Lower leg skin (tissue), 3 donors: ENCODE measurements around the gene RPP14.

Source experiments
- CTCF ChIP-seq, 3 donors: fragments of 450-650 bp; IDR thresholded peaks; one replicate each; pipeline ENCODE4 v1.5.1; 2016; ENCODE audit warnings: antibody characterized with exemption in 3 of 3, mild to moderate bottlenecking in 3 of 3, moderate library complexity in 2 of 3
- POLR2A ChIP-seq, 2 donors: fragments of 450-650 bp; IDR thresholded peaks; one replicate each; pipeline ENCODE4 v1.6.1; 2016 to 2017; ENCODE audit warnings: antibody characterized with exemption in 2 of 2, mild to moderate bottlenecking in 1 of 2, moderate library complexity in 1 of 2

- TF ChIP-seq CTCF (IDR thresholded peaks at IDR 0.05) (no peak), POLR2A (IDR thresholded peaks at IDR 0.05) (no peak)
These were observed 30.3 kb downstream of the RPP14 start for GRCh38 chr3:58336135-58336882.
